RWPE2 (cell line): Measurements from ENCODE around the gene STAT5B.
A peak's percentile ranks its signal among the peaks of the same experiment; 100 is the strongest.

Experiments
- ATAC-seq: fragments of 200-7000 bp; cut with Tn5 transposase; 3 replicates; pipeline ENCODE4 v1.9.1; 2021; ENCODE audit warnings: low read depth
- DNase-seq: peaks from one replicate; pipeline ENCODE4 v3.0.0-alpha.2; 2020; ENCODE audit warnings: low spot score
- H3K27ac ChIP-seq: fragments of 450-650 bp; 2 replicates; pipeline ENCODE4 v1.5.1; 2017; ENCODE audit warnings: mild to moderate bottlenecking; ENCODE audit not compliant: poor library complexity, severe bottlenecking
- H3K27me3 ChIP-seq: fragments of 250-450 bp; sonication (Bioruptor Pico); 2 replicates; pipeline ENCODE4 v1.5.1; 2021; ENCODE audit warnings: mild to moderate bottlenecking, moderate library complexity; ENCODE audit not compliant: insufficient read depth, poor library complexity, severe bottlenecking
- H3K36me3 ChIP-seq: fragments of 250-450 bp; sonication (Bioruptor Pico); 2 replicates; pipeline ENCODE4 v1.5.1; 2020; ENCODE audit warnings: low read depth, mild to moderate bottlenecking, moderate library complexity
- H3K4me1 ChIP-seq: fragments of 250-450 bp; sonication (Bioruptor Pico); 2 replicates; pipeline ENCODE4 v1.5.1; 2021; ENCODE audit warnings: mild to moderate bottlenecking, moderate library complexity; ENCODE audit not compliant: insufficient read depth, poor library complexity, severe bottlenecking
- H3K4me3 ChIP-seq: fragments of 250-450 bp; sonication (Bioruptor Pico); 2 replicates; pipeline ENCODE4 v1.5.1; 2021; ENCODE audit warnings: mild to moderate bottlenecking, moderate library complexity; ENCODE audit not compliant: severe bottlenecking
- H3K9me3 ChIP-seq: fragments of 250-450 bp; sonication (Bioruptor Pico); 2 replicates; pipeline ENCODE4 v1.5.1; 2021; ENCODE audit warnings: mild to moderate bottlenecking, moderate library complexity; ENCODE audit not compliant: severe bottlenecking
- TF ChIP-seq, protein P1 (sequence below): fragments of 450-650 bp; IDR thresholded peaks from one replicate; pipeline ENCODE4 v1.5.1; 2017; ENCODE audit warnings: mild to moderate bottlenecking, moderate library complexity; ENCODE audit not compliant: poor library complexity, severe bottlenecking

Gene STAT5B

DNA sequence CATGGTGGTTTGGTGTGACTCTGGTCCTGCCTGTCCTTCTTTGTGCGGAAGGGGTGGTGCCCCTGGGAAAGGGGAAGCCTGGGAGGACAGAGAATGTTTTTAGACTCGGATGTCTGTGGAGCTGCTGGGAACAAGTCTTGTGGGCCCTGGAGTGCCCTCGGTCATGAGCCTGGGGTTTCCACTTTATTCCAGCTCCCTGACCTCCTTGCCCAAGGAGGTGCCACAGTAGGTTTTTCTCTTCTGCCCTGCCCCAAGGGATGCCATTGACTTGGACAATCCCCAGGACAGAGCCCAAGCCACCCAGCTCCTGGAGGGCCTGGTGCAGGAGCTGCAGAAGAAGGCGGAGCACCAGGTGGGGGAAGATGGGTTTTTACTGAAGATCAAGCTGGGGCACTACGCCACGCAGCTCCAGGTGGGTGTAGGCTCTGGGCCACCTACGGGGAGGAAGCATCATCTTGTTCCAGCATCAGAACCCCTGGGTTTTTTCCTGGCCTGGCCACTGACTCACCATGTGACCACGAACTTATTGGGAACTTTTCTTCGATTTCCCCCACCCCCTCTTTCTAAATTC lies 13.5 kb upstream of the STAT5B start:
- no peaks in the 10 kb centered on the region for H3K36me3 ChIP-seq

DNA sequence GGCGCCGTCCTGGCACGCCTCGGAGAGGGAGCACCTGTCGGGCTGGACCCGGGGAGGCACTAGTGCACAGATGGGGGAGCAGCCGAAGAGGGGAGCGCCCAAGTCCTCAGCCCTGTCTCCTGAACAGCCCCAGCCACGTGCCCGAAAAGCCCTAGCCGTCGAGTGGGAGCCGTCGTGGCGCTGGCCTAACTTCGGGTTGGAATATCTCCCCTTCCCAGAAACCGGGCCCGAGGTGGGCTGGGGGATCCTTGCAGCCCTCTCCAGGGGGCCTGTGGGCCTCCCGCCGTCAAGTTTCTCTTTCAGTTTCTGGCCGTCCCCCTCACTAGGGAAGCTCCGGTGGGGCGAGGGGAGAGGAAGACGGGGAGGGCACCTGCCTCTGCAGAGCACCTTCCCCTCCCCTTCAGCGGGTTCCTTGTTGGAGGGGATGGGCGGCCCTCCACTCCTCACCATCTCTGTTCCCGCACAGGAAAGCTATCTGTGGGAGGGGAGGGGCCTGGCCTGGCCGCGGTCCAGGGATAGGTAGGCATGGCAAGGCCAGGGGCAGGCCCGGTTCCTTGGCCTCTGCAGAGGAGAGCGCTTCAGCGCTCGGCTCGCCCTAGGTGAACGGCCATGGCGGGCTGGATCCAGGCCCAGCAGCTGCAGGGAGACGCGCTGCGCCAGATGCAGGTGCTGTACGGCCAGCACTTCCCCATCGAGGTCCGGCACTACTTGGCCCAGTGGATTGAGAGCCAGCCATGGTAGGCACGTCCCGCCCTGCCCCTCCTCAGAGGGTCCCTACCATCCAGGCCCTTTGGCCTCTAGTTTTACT lies 12.8 kb upstream of the STAT5B start:
- Histone ChIP-seq H3K9me3 (no peaks in the 10 kb centered on the region), H3K4me1 (no peaks in the 10 kb centered on the region), H3K27ac (no peak overlapping the region), H3K4me3 (peak overlapping the region; percentile 35), H3K36me3 (no peaks in the 10 kb centered on the region), H3K27me3 (no peaks in the 10 kb centered on the region)
- no peak for ATAC-seq
- DNase-seq: peak; percentile 57
- TF ChIP-seq, protein P1, sequence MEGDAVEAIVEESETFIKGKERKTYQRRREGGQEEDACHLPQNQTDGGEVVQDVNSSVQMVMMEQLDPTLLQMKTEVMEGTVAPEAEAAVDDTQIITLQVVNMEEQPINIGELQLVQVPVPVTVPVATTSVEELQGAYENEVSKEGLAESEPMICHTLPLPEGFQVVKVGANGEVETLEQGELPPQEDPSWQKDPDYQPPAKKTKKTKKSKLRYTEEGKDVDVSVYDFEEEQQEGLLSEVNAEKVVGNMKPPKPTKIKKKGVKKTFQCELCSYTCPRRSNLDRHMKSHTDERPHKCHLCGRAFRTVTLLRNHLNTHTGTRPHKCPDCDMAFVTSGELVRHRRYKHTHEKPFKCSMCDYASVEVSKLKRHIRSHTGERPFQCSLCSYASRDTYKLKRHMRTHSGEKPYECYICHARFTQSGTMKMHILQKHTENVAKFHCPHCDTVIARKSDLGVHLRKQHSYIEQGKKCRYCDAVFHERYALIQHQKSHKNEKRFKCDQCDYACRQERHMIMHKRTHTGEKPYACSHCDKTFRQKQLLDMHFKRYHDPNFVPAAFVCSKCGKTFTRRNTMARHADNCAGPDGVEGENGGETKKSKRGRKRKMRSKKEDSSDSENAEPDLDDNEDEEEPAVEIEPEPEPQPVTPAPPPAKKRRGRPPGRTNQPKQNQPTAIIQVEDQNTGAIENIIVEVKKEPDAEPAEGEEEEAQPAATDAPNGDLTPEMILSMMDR: no peak

More for the DNA sequence above, 13.5 kb upstream of the STAT5B start:
- H3K27me3 ChIP-seq: no peaks in the 10 kb centered on the region
- no peak overlapping the region for H3K27ac ChIP-seq
- H3K4me1 ChIP-seq: no peaks in the 10 kb centered on the region
- H3K4me3 ChIP-seq: no peak overlapping the region
- no peaks in the 10 kb centered on the region for H3K9me3 ChIP-seq
- DNase-seq (peak; percentile 38), ATAC-seq (no peak)
- TF ChIP-seq, protein P1: no peak

DNA sequence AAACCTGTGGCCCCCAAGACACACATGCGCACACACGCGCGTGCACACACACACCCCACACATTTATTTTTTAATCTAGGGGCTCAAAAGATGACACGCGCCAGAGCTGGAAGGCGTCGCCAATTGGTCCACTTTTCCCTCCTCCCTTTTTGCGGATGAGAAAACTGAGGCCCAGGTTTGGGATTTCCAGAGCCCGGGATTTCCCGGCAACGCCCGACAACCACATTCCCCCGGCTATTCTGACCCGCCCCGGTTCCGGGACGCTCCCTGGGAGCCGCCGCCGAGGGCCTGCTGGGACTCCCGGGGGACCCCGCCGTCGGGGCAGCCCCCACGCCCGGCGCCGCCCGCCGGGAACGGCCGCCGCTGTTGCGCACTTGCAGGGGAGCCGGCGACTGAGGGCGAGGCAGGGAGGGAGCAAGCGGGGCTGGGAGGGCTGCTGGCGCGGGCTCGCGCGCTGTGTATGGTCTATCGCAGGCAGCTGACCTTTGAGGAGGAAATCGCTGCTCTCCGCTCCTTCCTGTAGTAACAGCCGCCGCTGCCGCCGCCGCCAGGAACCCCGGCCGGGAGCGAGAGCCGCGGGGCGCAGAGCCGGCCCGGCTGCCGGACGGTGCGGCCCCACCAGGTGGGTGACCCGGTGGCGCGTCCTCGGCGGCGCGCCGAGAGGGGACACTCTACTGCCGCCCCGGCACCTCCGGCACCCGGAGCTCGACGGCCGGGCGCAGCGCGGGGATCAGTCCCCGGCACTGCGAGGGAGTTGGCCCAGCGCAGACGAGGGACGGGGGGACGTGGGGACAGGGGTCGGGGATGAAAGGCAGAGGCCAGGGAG lies 12.0 kb upstream of the STAT5B start, which contains the start of gene STAT5A:
Gene STAT5A (plus strand): TSS at position 522 of the 826 bp plus-strand sequence. CDS start 914 bp downstream, outside the sequence.
- peak; percentile 85 for ATAC-seq
- Histone ChIP-seq H3K36me3 (no peaks in the 10 kb centered on the region), H3K27ac (no peak within 1 kb of the TSS), H3K27me3 (no peaks in the 10 kb centered on the region), H3K4me1 (no peaks in the 10 kb centered on the region), H3K4me3 (peak within 1 kb of the TSS; percentile 35), H3K9me3 (no peaks in the 10 kb centered on the region)
- peak; percentile 51 for DNase-seq
- TF ChIP-seq, protein P1: no peak

DNA sequence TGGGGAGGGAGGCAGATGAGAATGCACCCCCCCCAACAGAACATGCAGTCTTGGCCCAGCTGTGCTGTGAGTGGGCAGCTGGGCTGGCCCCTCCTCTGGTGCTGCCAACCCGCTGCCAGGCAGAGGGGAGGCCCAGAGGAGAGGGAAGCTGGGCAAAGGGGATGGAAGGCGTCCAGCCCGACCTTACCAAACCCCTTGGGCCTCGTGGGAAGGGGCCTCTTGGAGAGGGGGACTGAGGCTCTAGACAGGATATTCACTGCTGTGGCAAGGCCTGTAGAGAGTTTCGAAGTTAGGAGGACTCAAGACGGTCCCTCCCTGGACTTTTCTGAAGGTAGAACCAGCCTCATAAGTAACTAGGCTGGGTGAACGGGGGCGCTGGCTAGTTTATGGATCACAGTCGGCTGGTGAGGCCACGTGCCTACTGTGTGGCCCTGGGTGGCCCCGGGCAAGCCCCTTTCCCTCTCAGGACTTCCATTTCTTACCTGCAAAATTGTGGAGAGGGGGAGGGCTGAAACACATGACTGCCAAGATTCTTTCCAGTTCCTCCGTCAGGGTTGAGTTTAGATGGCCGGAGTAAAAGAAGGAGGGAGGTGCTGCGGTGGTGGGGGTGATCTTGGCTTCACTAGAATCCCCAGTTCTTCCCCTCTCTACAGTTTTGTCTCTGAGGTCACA lies 11.2 kb upstream of the STAT5B start:
- H3K4me3 ChIP-seq: peak overlapping the region; percentile 35
- no peak overlapping the region for H3K27ac ChIP-seq
- TF ChIP-seq, protein P1: no peak
- no peaks in the 10 kb centered on the region for H3K4me1 ChIP-seq
- no peaks in the 10 kb centered on the region for H3K27me3 ChIP-seq
- H3K9me3 ChIP-seq: no peaks in the 10 kb centered on the region
- no peaks in the 10 kb centered on the region for H3K36me3 ChIP-seq
- ATAC-seq: no peak
- peak; percentile 35 for DNase-seq
